Heart left ventricle (tissue), 16 donors: ENCODE measurements around the gene IGF2R. TPM values are rescaled to one million over a fixed set of nuclear protein-coding genes. Genes with fewer than 3 reads are reported as not detected.
A peak's percentile ranks its signal among the peaks of the same experiment; 100 is the strongest.

Source experiments
- ATAC-seq, 4 donors: fragments of 200-7000 bp; cut with Tn5 transposase; one replicate each; pipeline ENCODE4 v1.9.1; 2020 to 2022; ENCODE audit warnings: moderate library complexity in 4 of 4, mild to moderate bottlenecking in 3 of 4, moderate number of reproducible peaks in 1 of 4
- DNase-seq, 5 donors: peaks; one replicate each; pipeline ENCODE4 v3.0.0-alpha.2; 2020
- H3K27ac ChIP-seq, 12 donors: fragments of 200-600 bp; sonication (generic) in 4 of 12; one replicate each; pipeline versions ENCODE4 v1.5.0 to v1.8.0; 2016 to 2022; ENCODE audit warnings: mild to moderate bottlenecking in 2 of 12
- H3K27me3 ChIP-seq, 9 donors: fragments of 200-600 bp; sonication (generic) in 2 of 9; one replicate each; pipeline versions ENCODE4 v1.5.1 to v1.8.0; 2016 to 2022; ENCODE audit warnings: mild to moderate bottlenecking in 3 of 9
- H3K36me3 ChIP-seq, 9 donors: fragments of 200-600 bp; sonication (generic) in 2 of 9; one replicate each; pipeline versions ENCODE4 v1.5.0 to v1.8.0; 2018 to 2022; ENCODE audit warnings: mild to moderate bottlenecking in 2 of 9
- H3K4me1 ChIP-seq, 12 donors: fragments of 200-600 bp; sonication (generic) in 4 of 12; one replicate each; pipeline versions ENCODE4 v1.5.0 to v1.8.0; 2016 to 2022; ENCODE audit warnings: mild to moderate bottlenecking in 3 of 12
- H3K4me3 ChIP-seq, 12 donors: fragments of 200-600 bp; sonication (generic) in 4 of 12; one replicate each; pipeline versions ENCODE4 v1.5.0 to v1.8.0; 2017 to 2022; ENCODE audit warnings: mild to moderate bottlenecking in 9 of 12, moderate library complexity in 4 of 12
- H3K9me3 ChIP-seq, 12 donors: fragments of 200-600 bp; sonication (generic) in 4 of 12; one replicate each; pipeline versions ENCODE4 v1.5.0 to v1.8.0; 2016 to 2022; ENCODE audit warnings: mild to moderate bottlenecking in 1 of 12
- CTCF ChIP-seq, 12 donors: fragments of 200-600 bp; sonication (generic) in 4 of 12; IDR thresholded peaks; one replicate each; pipeline versions ENCODE4 v1.5.0 to v1.8.0; 2018 to 2022; ENCODE audit warnings: antibody characterized with exemption in 12 of 12, mild to moderate bottlenecking in 5 of 12
- POLR2A ChIP-seq, 2 donors: fragments of 450-650 bp; IDR thresholded peaks; one replicate each; pipeline ENCODE4 v1.6.1; 2017; ENCODE audit warnings: antibody characterized with exemption in 2 of 2, mild to moderate bottlenecking in 2 of 2, moderate library complexity in 2 of 2
- WGBS, 4 donors: extraction: QIAGEN DNeasy Blood & Tissue Kit in 2 of 4; methylation state at CpG; one replicate each; pipeline versions ENCODE4 v1.1.5 to v1.1.7; 2013 to 2018; 5-methylcytosine and 5-hydroxymethylcytosine counted together
- intact Hi-C, 10 donors: fragments of 100-400 bp; cut with DNase I; formaldehyde crosslinking; loops; one replicate each; pipeline versions ENCODE4 v1.11.1 to v1.14.2; 2022
- polyA plus RNA-seq, 2 donors: library from polyadenylated mRNA; stranded (reverse); fragments of 200-250 nt; gene quantifications; one replicate each; pipeline ENCODE4 v1.2.3, GENCODE V29; 2013
- total RNA-seq, 9 donors: library from RNA; depleted of rRNA in 2 of 9; stranded (reverse); fragments of >200 nt in 2 of 9; fragmentation: NEBNext Ultra II Directional in 3 of 9; extraction: Animal tissue kit (Norgen Biotek cat#: 25700) in 3 of 9; gene quantifications; one replicate each; pipeline versions ENCODE4 v1.1.0 to v1.2.4, GENCODE V29; 2016 to 2023
- donor health status: ischemic (EF 13 %, LVEDD 7.1; RV severe dilation, severe dysfunction).
- donor health status: healthy with polysubstance abuse.
- donor health status: DM: no; HTN: yes; CAD: no.
- donor health status: DM: no; HTN: no; CAD: no.
- donor health status: ischemic (EF 25% LVEDD 6.9; RV normal size, moderate dysfunction).
- donor health status: ischemic (EF 25% LVEDD 5.7; RV mildly dilated, moderate dysfunction).
- donor health status: healthy.
- donor health status: DM: yes; HTN: yes; CAD: no.
- donor health status: ischemic (EF 35%, LVEDD 5.7; RV mildly dilated, moderate dysfunction).
- donor health status: nonischemic (EF 11% LVEDD 7.7; RV severe dilation, severe dysfunction).
- donor health status: DM: yes; HTN: yes; CAD: no.
- donor health status: PGD.
- donor health status: ischemic (EF 29% LVEDD 5.4; RV normal size, mild dysfunction).
- donor health status: nonischemic (EF 23%, LVEDD 6.1; RV moderate dilation, normal function).

The IGF2R gene
- total and polyA plus RNA-seq, 11 donors = 15.4 to 111 (median 68.5) TPM

GRCh38 chr6:159957071-159957673 lies 11.7 kb upstream of the IGF2R start:
- TF ChIP-seq POLR2A (IDR thresholded peaks at IDR 0.05) (no peak), CTCF (IDR thresholded peaks at IDR 0.05) (no peak)
- Histone ChIP-seq H3K27ac (no peak overlapping the region), H3K9me3 (no peaks in the 10 kb centered on the region), H3K36me3 (no peaks in the 10 kb centered on the region), H3K4me3 (no peak overlapping the region), H3K4me1 (peaks cover 0 to 61% (median 17%) of the 10 kb centered on the region in 12 donors), H3K27me3 (no peaks in the 10 kb centered on the region)
- 96 to 97% (median 97%) methylated on average over 6 of the region's 6 CpGs for WGBS, 4 donors
- intact Hi-C loops = no loop called here
- no peak for DNase-seq
- ATAC-seq = no peak

- Histone ChIP-seq H3K4me1 (peaks cover 0 to 47% (median 9%) of the 10 kb centered on the region in 12 donors), H3K4me3 (no peak overlapping the region), H3K9me3 (no peaks in the 10 kb centered on the region), H3K27ac (peak overlapping the region in 11 of 12 donors; percentile 18 to 92 (median 66)), H3K27me3 (no peaks in the 10 kb centered on the region), H3K36me3 (no peaks in the 10 kb centered on the region)
- TF ChIP-seq POLR2A (IDR thresholded peaks at IDR 0.05) = no peak
- no peak for TF ChIP-seq CTCF (IDR thresholded peaks at IDR 0.05)
- WGBS, 4 donors = 84 to 88% (median 87%) methylated on average over 6 of the region's 6 CpGs
- intact Hi-C loops = no loop called here
- no peak for DNase-seq
- ATAC-seq = peak in 3 of 4 donors; percentile 31 to 70 (median 39)
Measured at GRCh38 chr6:159959165-159959975, 9.5 kb upstream of the IGF2R start.

GRCh38 chr6:159959976-159960384 lies 8.9 kb upstream of the IGF2R start:
- Histone ChIP-seq H3K9me3 (no peaks in the 10 kb centered on the region), H3K4me3 (no peak overlapping the region), H3K27ac (peak overlapping the region in 11 of 12 donors; percentile 18 to 92 (median 66)), H3K4me1 (peaks cover 0 to 42% (median 9%) of the 10 kb centered on the region in 12 donors), H3K36me3 (no peaks in the 10 kb centered on the region), H3K27me3 (no peaks in the 10 kb centered on the region)
- DNase-seq (peak in 3 of 5 donors; percentile 46 to 65 (median 59)), ATAC-seq (peak; percentile 47 to 92 (median 68))
- intact Hi-C loops = no loop called here
- no peak for TF ChIP-seq CTCF (IDR thresholded peaks at IDR 0.05)
- TF ChIP-seq POLR2A (IDR thresholded peaks at IDR 0.05) = no peak
- WGBS, 4 donors = 45 to 59% (median 53%) methylated on average over 3 of the region's 3 CpGs

GRCh38 chr6:159960485-159960884 lies 8.4 kb upstream of the IGF2R start:
- no peaks in the 10 kb centered on the region for H3K27me3 ChIP-seq
- H3K9me3 ChIP-seq = no peaks in the 10 kb centered on the region
- H3K36me3 ChIP-seq = no peaks in the 10 kb centered on the region
- no peak overlapping the region for H3K4me3 ChIP-seq
- WGBS, 4 donors = 91 to 93% (median 92%) methylated on average over 6 of the region's 6 CpGs
- intact Hi-C loops = no loop called here
- DNase-seq = no peak
- no peak for ATAC-seq
- no peak for TF ChIP-seq POLR2A (IDR thresholded peaks at IDR 0.05)
- TF ChIP-seq CTCF (IDR thresholded peaks at IDR 0.05) = no peak
- peaks cover 0 to 42% (median 9%) of the 10 kb centered on the region in 12 donors for H3K4me1 ChIP-seq
- peak overlapping the region in 8 of 12 donors; percentile 18 to 92 (median 69) for H3K27ac ChIP-seq
